ENCODE results near the gene SKIDA1. TPM values are rescaled to one million over a fixed set of nuclear protein-coding genes. Genes with fewer than 3 reads are reported as not detected.

The SKIDA1 gene
- total and polyA plus RNA-seq, 8 donors, result under 0.01 to 2.7 (median 0.45) TPM; not detected in 1

DNA sequence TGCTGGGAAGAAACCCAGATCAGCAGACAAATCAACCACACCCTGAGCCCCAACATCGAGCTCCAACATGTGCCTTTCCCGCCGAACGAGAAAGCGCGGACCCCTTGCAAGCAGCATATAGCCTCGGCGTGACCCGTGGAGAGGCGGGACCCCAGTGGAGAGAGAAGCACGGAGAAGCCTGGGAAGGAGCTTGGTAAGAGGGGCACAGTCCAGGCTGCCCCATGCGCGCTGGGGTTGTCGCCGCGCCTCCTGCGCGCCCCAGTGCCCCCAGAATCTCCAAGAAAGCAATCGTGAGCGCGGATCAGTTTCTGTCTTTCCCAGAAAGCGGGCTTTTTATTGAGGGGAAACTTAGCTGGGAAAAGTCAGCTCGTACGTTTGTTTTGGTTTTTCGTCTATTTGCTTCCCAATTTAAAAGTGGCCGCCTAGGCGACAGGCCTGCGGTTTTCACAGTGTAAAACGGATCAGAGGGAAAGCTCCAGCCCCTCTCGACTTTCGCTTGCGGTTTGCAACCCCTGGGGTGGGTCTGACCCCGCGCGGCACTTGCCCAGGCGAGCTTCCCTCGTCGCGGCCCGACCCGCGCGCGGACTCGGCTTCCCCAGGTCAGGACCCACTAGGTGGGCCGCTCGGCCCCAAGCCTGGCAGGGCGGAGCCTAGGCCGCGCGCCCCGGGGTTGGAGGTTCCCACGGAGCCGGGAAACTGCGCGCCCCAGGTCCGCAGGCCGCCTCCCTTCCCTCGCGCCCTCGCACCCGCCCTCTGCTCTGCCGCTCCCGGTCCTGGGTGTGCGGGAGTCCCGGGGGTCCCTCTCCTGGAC is 31.1 kb downstream of the SKIDA1 start:
- Histone ChIP-seq H3K27me3 (peaks cover 0 to 53% (median 37%) of the 10 kb centered on the region in 3 donors), H3K27ac (peak overlapping the region in 4 of 5 donors; percentile 50 to 69 (median 68)), H3K4me3 (peak overlapping the region; percentile 66 to 84 (median 76)), H3K4me1 (peaks cover 26 to 39% (median 36%) of the 10 kb centered on the region in 4 donors), H3K36me3 (no peaks in the 10 kb centered on the region), H3K9me3 (no peaks in the 10 kb centered on the region)
- WGBS, 5 donors, result 11 to 24% (median 12%) methylated on average over 40 to 66 of the region's 66 CpGs
- intact Hi-C loops (cut with DNase I; ENCODE audit: low total_unique reads), result loop anchor here (10.0 kb wide), 1 partner anchor 240 kb away; no protein-coding TSS in a partner anchor
- DNase-seq, result peak in 1 of 2 donors; percentile 75
- TF ChIP-seq, protein P1, sequence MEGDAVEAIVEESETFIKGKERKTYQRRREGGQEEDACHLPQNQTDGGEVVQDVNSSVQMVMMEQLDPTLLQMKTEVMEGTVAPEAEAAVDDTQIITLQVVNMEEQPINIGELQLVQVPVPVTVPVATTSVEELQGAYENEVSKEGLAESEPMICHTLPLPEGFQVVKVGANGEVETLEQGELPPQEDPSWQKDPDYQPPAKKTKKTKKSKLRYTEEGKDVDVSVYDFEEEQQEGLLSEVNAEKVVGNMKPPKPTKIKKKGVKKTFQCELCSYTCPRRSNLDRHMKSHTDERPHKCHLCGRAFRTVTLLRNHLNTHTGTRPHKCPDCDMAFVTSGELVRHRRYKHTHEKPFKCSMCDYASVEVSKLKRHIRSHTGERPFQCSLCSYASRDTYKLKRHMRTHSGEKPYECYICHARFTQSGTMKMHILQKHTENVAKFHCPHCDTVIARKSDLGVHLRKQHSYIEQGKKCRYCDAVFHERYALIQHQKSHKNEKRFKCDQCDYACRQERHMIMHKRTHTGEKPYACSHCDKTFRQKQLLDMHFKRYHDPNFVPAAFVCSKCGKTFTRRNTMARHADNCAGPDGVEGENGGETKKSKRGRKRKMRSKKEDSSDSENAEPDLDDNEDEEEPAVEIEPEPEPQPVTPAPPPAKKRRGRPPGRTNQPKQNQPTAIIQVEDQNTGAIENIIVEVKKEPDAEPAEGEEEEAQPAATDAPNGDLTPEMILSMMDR (IDR thresholded peaks at IDR 0.05), result no peak
- no peak for TF ChIP-seq EP300 (IDR thresholded peaks at IDR 0.05)
- no peak for TF ChIP-seq POLR2AphosphoS5 (IDR thresholded peaks at IDR 0.05)
- no peak for TF ChIP-seq POLR2A (IDR thresholded peaks at IDR 0.05)

DNA sequence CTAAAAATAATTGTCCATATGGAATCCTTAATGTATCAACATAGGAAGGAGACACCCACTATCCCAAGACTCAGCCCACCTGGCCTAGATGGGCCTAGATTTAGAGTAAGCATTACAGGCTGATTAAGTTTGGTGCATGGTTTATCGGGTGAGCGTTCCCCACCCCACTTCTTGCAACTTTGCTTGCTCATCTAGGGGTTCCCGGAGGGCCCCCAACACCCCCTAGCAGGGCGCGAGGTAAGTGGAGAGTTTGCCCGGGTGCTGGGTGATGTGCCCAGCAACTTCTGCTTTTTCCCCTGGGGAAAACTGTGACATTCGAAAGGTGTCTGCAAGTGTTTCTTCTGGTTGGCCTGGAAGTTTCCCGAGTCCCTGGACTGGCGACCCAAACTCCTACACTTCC is 31.7 kb downstream of the SKIDA1 start:
- TF ChIP-seq POLR2A (IDR thresholded peaks at IDR 0.05) (no peak), POLR2AphosphoS5 (IDR thresholded peaks at IDR 0.05) (no peak), EP300 (IDR thresholded peaks at IDR 0.05) (no peak)
- TF ChIP-seq, protein P1 (IDR thresholded peaks at IDR 0.05), result no peak
- WGBS, 5 donors, result 67 to 75% (median 71%) methylated on average over 8 to 9 of the region's 9 CpGs
- Histone ChIP-seq H3K4me1 (peaks cover 26 to 39% (median 36%) of the 10 kb centered on the region in 4 donors), H3K27ac (peak overlapping the region in 1 of 5 donors; percentile 68), H3K9me3 (no peaks in the 10 kb centered on the region), H3K27me3 (peaks cover 0 to 47% (median 37%) of the 10 kb centered on the region in 3 donors), H3K36me3 (no peaks in the 10 kb centered on the region), H3K4me3 (peak overlapping the region; percentile 66 to 84 (median 76))
- intact Hi-C loops (cut with DNase I; ENCODE audit: low total_unique reads), result loop anchor here (10.0 kb wide), 1 partner anchor 241 kb away; no protein-coding TSS in a partner anchor
- DNase-seq, result no peak

DNA sequence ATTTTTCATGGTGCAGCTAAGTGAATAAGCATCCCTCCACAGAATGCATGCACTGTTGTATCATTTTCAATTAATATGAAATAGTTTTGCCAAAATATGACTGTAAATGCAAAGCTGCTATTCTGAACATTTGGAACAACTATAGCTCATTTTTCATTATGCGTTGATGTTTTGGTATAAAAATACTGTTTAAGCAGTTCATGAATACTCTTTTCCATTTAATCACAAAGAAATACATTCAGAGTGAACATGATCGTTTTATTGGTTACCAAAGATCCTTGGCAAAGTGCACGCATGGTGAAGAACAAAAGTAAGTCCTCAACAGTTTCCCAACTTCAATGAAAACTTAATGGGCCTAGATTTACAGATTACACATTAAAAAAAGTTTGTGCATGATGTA is 33.1 kb downstream of the SKIDA1 start:
- Histone ChIP-seq H3K4me1 (peaks cover 22 to 36% (median 33%) of the 10 kb centered on the region in 4 donors), H3K9me3 (no peaks in the 10 kb centered on the region), H3K27ac (no peak overlapping the region), H3K27me3 (peaks cover 0 to 35% (median 32%) of the 10 kb centered on the region in 3 donors), H3K36me3 (no peaks in the 10 kb centered on the region), H3K4me3 (no peak overlapping the region)
- TF ChIP-seq POLR2A (IDR thresholded peaks at IDR 0.05), result no peak
- intact Hi-C loops (cut with DNase I; ENCODE audit: low total_unique reads), result loop anchor here (10.0 kb wide), 1 partner anchor 242 kb away; no protein-coding TSS in a partner anchor
- 79 to 89% (median 82%) methylated on average over 3 of the region's 3 CpGs for WGBS, 5 donors
- no peak for DNase-seq

DNA sequence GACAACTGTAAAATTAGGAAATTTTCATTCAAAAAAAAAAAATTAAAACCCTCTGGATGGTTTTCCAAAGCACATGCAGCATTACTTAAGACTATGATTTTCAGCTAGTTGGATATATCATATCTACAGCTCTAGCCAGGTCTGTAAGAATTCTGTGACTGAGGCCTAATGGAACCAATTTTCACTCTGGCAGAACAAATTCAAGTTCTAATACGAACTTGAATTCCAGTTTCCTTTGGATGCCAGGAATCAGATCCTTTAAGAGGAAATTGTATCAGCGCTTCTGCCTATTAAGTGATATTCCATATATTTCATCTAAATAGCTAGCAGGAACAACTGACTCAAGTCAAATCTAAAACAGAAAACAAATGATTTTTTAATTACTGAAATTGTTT is 34.8 kb downstream of the SKIDA1 start:
- WGBS, 5 donors, result 92 to 96% (median 93%) methylated on average over 2 of the region's 2 CpGs
- DNase-seq, result no peak
- H3K9me3 ChIP-seq, result no peaks in the 10 kb centered on the region
- TF ChIP-seq EP300 (IDR thresholded peaks at IDR 0.05) (no peak), POLR2A (IDR thresholded peaks at IDR 0.05) (no peak), POLR2AphosphoS5 (IDR thresholded peaks at IDR 0.05) (no peak)
- TF ChIP-seq, protein P1 (IDR thresholded peaks at IDR 0.05), result no peak
- no peaks in the 10 kb centered on the region for H3K36me3 ChIP-seq
- no peak overlapping the region for H3K27ac ChIP-seq
- peaks cover 14 to 19% (median 17%) of the 10 kb centered on the region in 4 donors for H3K4me1 ChIP-seq
- intact Hi-C loops (cut with DNase I; ENCODE audit: low total_unique reads), result loop anchor here (10.0 kb wide), 1 partner anchor 244 kb away; no protein-coding TSS in a partner anchor
- peaks cover 0 to 20% (median 19%) of the 10 kb centered on the region in 3 donors for H3K27me3 ChIP-seq
- H3K4me3 ChIP-seq, result no peak overlapping the region

Measured in stomach (tissue), 9 donors.